Measurements from ENCODE around the gene PSME4.
"Not testable (repeated sequence)": the region's sequence is repeated elsewhere in the genome, so short reads cannot be mapped to it uniquely, and the experiment has no call there.

PSME4 gene

GRCh38 chr2:53961478-53962216 is 9.1 kb downstream of the PSME4 start:
- peak; percentile 55 for DNase-seq (ENCODE audit: low spot score)

- no peak for DNase-seq (ENCODE audit: low spot score)
Measured at GRCh38 chr2:53960476-53960875, 10.3 kb downstream of the PSME4 start.

- DNase-seq (ENCODE audit: low spot score): no peak
Measured at GRCh38 chr2:53958443-53958842, 12.3 kb downstream of the PSME4 start.

- DNase-seq (ENCODE audit: low spot score): no peak
Measured at GRCh38 chr2:53952519-53952918, 18.3 kb downstream of the PSME4 start.

- peak; percentile 41 for DNase-seq (ENCODE audit: low spot score)
Measured at GRCh38 chr2:53949457-53949856, 21.3 kb downstream of the PSME4 start.

GRCh38 chr2:53945538-53945937 is 25.3 kb downstream of the PSME4 start:
- no peak for DNase-seq (ENCODE audit: low spot score)

- DNase-seq (ENCODE audit: low spot score): no peak
Measured at GRCh38 chr2:53944542-53944941, 26.3 kb downstream of the PSME4 start.

GRCh38 chr2:53942280-53942679 is 28.5 kb downstream of the PSME4 start:
- no peak for DNase-seq (ENCODE audit: low spot score)

GRCh38 chr2:53941749-53942148 is 29.0 kb downstream of the PSME4 start:
- no peak for DNase-seq (ENCODE audit: low spot score)

- DNase-seq (ENCODE audit: low spot score): peak; percentile 31
Measured at GRCh38 chr2:53939656-53940055, 31.1 kb downstream of the PSME4 start.

- DNase-seq (ENCODE audit: low spot score): no peak
Measured at GRCh38 chr2:53938904-53939303, 31.9 kb downstream of the PSME4 start.

- DNase-seq (ENCODE audit: low spot score): no peak
Measured at GRCh38 chr2:53933329-53933728, 37.5 kb downstream of the PSME4 start.

- DNase-seq (ENCODE audit: low spot score): not testable (repeated sequence)
Measured at GRCh38 chr2:53926321-53926720, 44.5 kb downstream of the PSME4 start.

GRCh38 chr2:53913721-53914120 is 57.1 kb downstream of the PSME4 start:
- peak; percentile 64 for DNase-seq (ENCODE audit: low spot score)

GRCh38 chr2:53911434-53912189 is 59.2 kb downstream of the PSME4 start:
- DNase-seq (ENCODE audit: low spot score): no peak

- no peak for DNase-seq (ENCODE audit: low spot score)
Measured at GRCh38 chr2:53907582-53907981, 63.2 kb downstream of the PSME4 start.

GRCh38 chr2:53905396-53905795 is 65.4 kb downstream of the PSME4 start:
- no peak for DNase-seq (ENCODE audit: low spot score)

GRCh38 chr2:53903011-53903410 is 67.8 kb downstream of the PSME4 start:
- no peak for DNase-seq (ENCODE audit: low spot score)

GRCh38 chr2:53901192-53901591 is 69.6 kb downstream of the PSME4 start:
- DNase-seq (ENCODE audit: low spot score): no peak

- peak; percentile 62 for DNase-seq (ENCODE audit: low spot score)
Measured at GRCh38 chr2:53896864-53897263, 73.9 kb downstream of the PSME4 start.

- DNase-seq (ENCODE audit: low spot score): peak; percentile 55
Measured at GRCh38 chr2:53886406-53887280, 84.2 kb downstream of the PSME4 start.

- no peak for DNase-seq (ENCODE audit: low spot score)
Measured at GRCh38 chr2:53884883-53885282, 85.9 kb downstream of the PSME4 start.

- no peak for DNase-seq (ENCODE audit: low spot score)
Measured at GRCh38 chr2:53881986-53882385, 88.8 kb downstream of the PSME4 start.
